NCI-H524 (cell line): ENCODE measurements around the gene FAM107A.

Experiments used
- DNase-seq, 2 experiments: peaks; one replicate each; lab custom pipeline; 2025; lab: John Stamatoyannopoulos, UW

FAM107A gene

GRCh38 chr3:58577269-58577821, at the start of gene FAM107A:
Gene FAM107A, minus strand, starts transcription at chr3:58577391. Its CDS starts 7,531 bp downstream, at chr3:58569860.
- DNase-seq: no peak

GRCh38 chr3:58625196-58625824, 48.1 kb upstream of the FAM107A start:
- no peak for DNase-seq

GRCh38 chr3:58624550-58624949, 47.4 kb upstream of the FAM107A start:
- no peak for DNase-seq

GRCh38 chr3:58623961-58624360, 46.8 kb upstream of the FAM107A start:
- no peak for DNase-seq

- no peak for DNase-seq
Measured at GRCh38 chr3:58623478-58623877, 46.3 kb upstream of the FAM107A start.

- DNase-seq: no peak
Measured at GRCh38 chr3:58622892-58623291, 45.7 kb upstream of the FAM107A start.

GRCh38 chr3:58622436-58622835, 45.2 kb upstream of the FAM107A start:
- no peak for DNase-seq

GRCh38 chr3:58621086-58621830, 44.1 kb upstream of the FAM107A start:
- DNase-seq: no peak

GRCh38 chr3:58620421-58620820, 43.2 kb upstream of the FAM107A start:
- DNase-seq: no peak

- DNase-seq: no peak
Measured at GRCh38 chr3:58617338-58617761, 40.2 kb upstream of the FAM107A start.

GRCh38 chr3:58613236-58614132, 36.3 kb upstream of the FAM107A start:
- no peak for DNase-seq

GRCh38 chr3:58612830-58613229, 35.6 kb upstream of the FAM107A start:
- DNase-seq: no peak

GRCh38 chr3:58609990-58610389, 32.8 kb upstream of the FAM107A start:
- no peak for DNase-seq

GRCh38 chr3:58608648-58609047, 31.5 kb upstream of the FAM107A start:
- peak in 1 of 2 experiments; percentile 11 for DNase-seq

- DNase-seq: no peak
Measured at GRCh38 chr3:58607816-58608215, 30.6 kb upstream of the FAM107A start.

GRCh38 chr3:58606693-58607092, 29.5 kb upstream of the FAM107A start:
- no peak for DNase-seq

- no peak for DNase-seq
Measured at GRCh38 chr3:58604031-58604430, 26.8 kb upstream of the FAM107A start.

GRCh38 chr3:58603606-58604005, 26.4 kb upstream of the FAM107A start:
- DNase-seq: no peak

- no peak for DNase-seq
Measured at GRCh38 chr3:58597770-58598310, 20.6 kb upstream of the FAM107A start.

- no peak for DNase-seq
Measured at GRCh38 chr3:58596834-58597518, 19.8 kb upstream of the FAM107A start.

- DNase-seq: no peak
Measured at GRCh38 chr3:58594117-58594516, 16.9 kb upstream of the FAM107A start.
